GM12864 (cell line): Measurements from ENCODE around the gene INTS1.

Experiments
- DNase-seq: peaks from one replicate; pipeline ENCODE4 v3.0.0-alpha.2; 2011; ENCODE audit warnings: low read depth
- H3K4me3 ChIP-seq: 2 replicates; pipeline ENCODE4 v1.5.1; 2011; ENCODE audit warnings: mild to moderate bottlenecking, low read depth, low read length, control low read depth
- TF ChIP-seq, protein P1 (sequence below): IDR thresholded peaks from 2 replicates; pipeline ENCODE4 v1.5.1; 2011; ENCODE audit warnings: low read depth, mild to moderate bottlenecking, moderate library complexity, low read length, control low read depth, inconsistent platforms; ENCODE audit errors: missing control alignments

The INTS1 gene

DNA sequence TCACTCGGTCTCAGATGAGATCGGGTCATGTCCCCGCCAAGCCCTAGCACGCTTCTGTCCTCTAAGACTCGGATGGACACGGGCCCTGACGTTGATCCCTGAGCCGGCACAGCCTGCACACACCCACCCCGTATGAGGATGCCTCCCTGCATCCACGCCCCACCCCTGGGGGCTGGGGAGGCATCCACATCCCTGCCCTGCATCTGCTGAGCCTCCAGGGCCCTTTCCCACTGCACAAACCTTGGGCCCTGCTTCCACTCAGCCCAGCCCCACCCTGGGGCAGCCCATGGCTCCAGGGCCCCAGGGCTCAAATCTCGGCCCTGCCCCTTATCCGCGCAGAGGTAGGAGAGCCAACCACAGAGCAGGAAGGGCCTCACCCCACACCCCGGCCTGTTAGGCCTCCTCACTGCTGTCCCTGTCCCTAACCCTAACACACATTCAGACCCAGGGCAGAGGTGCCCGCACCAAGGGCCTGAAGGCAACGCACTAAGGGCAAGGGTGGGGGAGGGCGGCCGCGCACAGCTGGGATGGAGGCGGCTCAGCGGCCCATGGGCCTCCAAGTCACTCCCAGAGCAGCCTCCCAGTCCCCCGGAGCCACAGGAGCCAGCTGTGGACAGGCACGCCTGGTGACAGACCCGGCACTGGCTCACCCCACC lies 35.4 kb downstream of the INTS1 start:
- TF ChIP-seq, protein P1, sequence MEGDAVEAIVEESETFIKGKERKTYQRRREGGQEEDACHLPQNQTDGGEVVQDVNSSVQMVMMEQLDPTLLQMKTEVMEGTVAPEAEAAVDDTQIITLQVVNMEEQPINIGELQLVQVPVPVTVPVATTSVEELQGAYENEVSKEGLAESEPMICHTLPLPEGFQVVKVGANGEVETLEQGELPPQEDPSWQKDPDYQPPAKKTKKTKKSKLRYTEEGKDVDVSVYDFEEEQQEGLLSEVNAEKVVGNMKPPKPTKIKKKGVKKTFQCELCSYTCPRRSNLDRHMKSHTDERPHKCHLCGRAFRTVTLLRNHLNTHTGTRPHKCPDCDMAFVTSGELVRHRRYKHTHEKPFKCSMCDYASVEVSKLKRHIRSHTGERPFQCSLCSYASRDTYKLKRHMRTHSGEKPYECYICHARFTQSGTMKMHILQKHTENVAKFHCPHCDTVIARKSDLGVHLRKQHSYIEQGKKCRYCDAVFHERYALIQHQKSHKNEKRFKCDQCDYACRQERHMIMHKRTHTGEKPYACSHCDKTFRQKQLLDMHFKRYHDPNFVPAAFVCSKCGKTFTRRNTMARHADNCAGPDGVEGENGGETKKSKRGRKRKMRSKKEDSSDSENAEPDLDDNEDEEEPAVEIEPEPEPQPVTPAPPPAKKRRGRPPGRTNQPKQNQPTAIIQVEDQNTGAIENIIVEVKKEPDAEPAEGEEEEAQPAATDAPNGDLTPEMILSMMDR: no peak
- no peak for DNase-seq
- no peak overlapping the region for H3K4me3 ChIP-seq

- H3K4me3 ChIP-seq: no peak overlapping the region
- TF ChIP-seq, protein P1: no peak
- no peak for DNase-seq
Measured at GRCh38 chr7:1468203-1468602, 36.0 kb downstream of the INTS1 start.

- DNase-seq: no peak
- TF ChIP-seq, protein P1: no peak
- no peak overlapping the region for H3K4me3 ChIP-seq
Measured at GRCh38 chr7:1466524-1467271, 37.5 kb downstream of the INTS1 start.

GRCh38 chr7:1464694-1465093 lies 39.5 kb downstream of the INTS1 start:
- TF ChIP-seq, protein P1: no peak

GRCh38 chr7:1463676-1464223 lies 40.4 kb downstream of the INTS1 start:
- TF ChIP-seq, protein P1: no peak
- no peak overlapping the region for H3K4me3 ChIP-seq
- DNase-seq: no peak

More at GRCh38 chr7:1464694-1465093, 39.5 kb downstream of the INTS1 start:
- DNase-seq: no peak
- H3K4me3 ChIP-seq: no peak overlapping the region

- no peak for DNase-seq
- TF ChIP-seq, protein P1: no peak
- H3K4me3 ChIP-seq: no peak overlapping the region
Measured at GRCh38 chr7:1461646-1462375, 42.4 kb downstream of the INTS1 start.
